ENCODE results near the gene ZNF687. TPM values are rescaled to one million over a fixed set of nuclear protein-coding genes. Genes with fewer than 3 reads are reported as not detected.
A peak's percentile ranks its signal among the peaks of the same experiment; 100 is the strongest.

Gene ZNF687
- total and polyA plus RNA-seq, 2 of the 4 experiments (the other 2 are of a cell fraction) = 5.7 to 10.8 TPM

GRCh38 chr1:151251656-151252470, 30.2 kb upstream of the ZNF687 start:
- H3K9ac ChIP-seq (ENCODE audit: low read depth, low read length) = no peak overlapping the region
- no peak overlapping the region for H4K5ac ChIP-seq (ENCODE audit: low read depth, low read length)
- H3K18ac ChIP-seq (ENCODE audit: low read depth, low read length) = no peak overlapping the region
- peaks cover 7% of the 10 kb centered on the region for H3K4me1 ChIP-seq (ENCODE audit: control insufficient read depth, insufficient read depth, low read length)
- no peak overlapping the region for H3K4me2 ChIP-seq (ENCODE audit: low read depth, low read length)
- no peaks in the 10 kb centered on the region for H3K9me1 ChIP-seq (ENCODE audit: insufficient read depth, low read length)
- H3K23ac ChIP-seq (ENCODE audit: low read depth, low read length) = no peak overlapping the region
- H2BK15ac ChIP-seq (ENCODE audit: low read depth, low read length) = no peak overlapping the region
- H3K4ac ChIP-seq (ENCODE audit: low read depth, low read length) = no peak overlapping the region
- no peak overlapping the region for H2AK9ac ChIP-seq (replicated peaks; ENCODE audit: low read depth, low read length, poor library complexity)
- H3K27me3 ChIP-seq (ENCODE audit: control insufficient read depth, insufficient read depth, low read length) = no peaks in the 10 kb centered on the region
- no peak overlapping the region for H2BK120ac ChIP-seq (ENCODE audit: low read depth, low read length)
- ATAC-seq (ENCODE audit: low read depth) (peak; percentile 55), DNase-seq (peak; percentile 85)
- H3K36me3 ChIP-seq (ENCODE audit: control insufficient read depth, insufficient read depth, low read length) = peaks cover 19% of the 10 kb centered on the region
- ChIA-PET POLR2A (ENCODE audit: unreplicated experiment) (no interaction called here), CTCF (interaction anchor here (0.6 to 1.5 kb wide), 8 partner anchors 9 to 62 kb away, joined by 3 to 7 read pairs (median 4); partner anchors contain the start of gene VPS72)
- H4K91ac ChIP-seq (ENCODE audit: insufficient read depth, low read depth, low read length) = no peak overlapping the region
- no peak overlapping the region for H2BK5ac ChIP-seq (ENCODE audit: low read depth, low read length, poor library complexity, severe bottlenecking)
- H2BK20ac ChIP-seq (ENCODE audit: low read depth, low read length) = no peak overlapping the region
- intact Hi-C loops (cut with micrococcal nuclease) (loop anchor here (1.0 to 10.0 kb wide), 2 partner anchors 56 to 147 kb away; no protein-coding TSS in a partner anchor), dilution Hi-C loops (cut with HindIII; ENCODE audit: low sequenced_read_pairs, unreplicated experiment) (no loop called here), in situ Hi-C loops (cut with MboI; ENCODE audit: low sequenced_read_pairs) (loop anchor here (5.0 kb wide), 1 partner anchor 55 kb away; the partner anchor contains the start of gene PIP5K1A)
- H4K20me1 ChIP-seq (ENCODE audit: insufficient read depth, low read length) = 0 out of 2 replicates have a peak, but pooled peaks cover 4% of the 10 kb centered on the region
- H3K9me3 ChIP-seq (ENCODE audit: control insufficient read depth, insufficient read depth, low read length) = no peaks in the 10 kb centered on the region
- H3K4me3 ChIP-seq (ENCODE audit: insufficient read depth, low read depth, low read length) = no peak overlapping the region
- 91% methylated on average over 4 of the region's 16 CpGs; no CpG with 5 or more reads in 1 of the 2 experiments for WGBS, 2 experiments (ENCODE audit: extremely low coverage in 2 of 2, insufficient read length in 1 of 2)
- H3K14ac ChIP-seq (replicated peaks; ENCODE audit: low read depth, low read length) = no peak overlapping the region
- H3K79me1 ChIP-seq (ENCODE audit: low read depth in 1 of 2, low read length in 2 of 2) = peaks cover 6 to 16% of the 10 kb centered on the region in 2 experiments; a peak in 2 of 4 replicates
- no peak overlapping the region for H3K27ac ChIP-seq (ENCODE audit: insufficient read depth, low read length)
- TF ChIP-seq RCOR1 (IDR thresholded peaks at IDR 0.05; ENCODE audit: insufficient replicate concordance, low read length) (no peak), FOS (IDR thresholded peaks at IDR 0.05; ENCODE audit: low read depth, low read length) (no peak), MXI1 (IDR thresholded peaks at IDR 0.05; ENCODE audit: borderline replicate concordance, low read depth, low read length) (no peak), MAFK (IDR thresholded peaks at IDR 0.05; ENCODE audit: low read depth, low read length) (no peak), CTCF (conservative IDR thresholded peaks at IDR 0.05; ENCODE audit: low read depth, low read length) (peak; percentile 89), CHD1 (IDR thresholded peaks at IDR 0.05; ENCODE audit: low read depth, low read length) (no peak), CEBPB (IDR thresholded peaks at IDR 0.05; ENCODE audit: low read depth, low read length) (no peak), POLR2A (IDR thresholded peaks at IDR 0.05; ENCODE audit: low read depth, low read length) (no peak), RAD21 (IDR thresholded peaks at IDR 0.05; ENCODE audit: low read length) (peak; percentile 75), BHLHE40 (IDR thresholded peaks at IDR 0.05; ENCODE audit: low read depth, low read length) (no peak), RFX5 (IDR thresholded peaks at IDR 0.05; ENCODE audit: low read depth, low read length) (no peak), NFE2L2 (IDR thresholded peaks at IDR 0.05; ENCODE audit: low read depth, low read length) (no peak), SMC3 (IDR thresholded peaks at IDR 0.05; ENCODE audit: low read depth, low read length) (peak; percentile 64)
- no peak overlapping the region for H2AFZ ChIP-seq (replicated peaks; ENCODE audit: low read length, poor library complexity)
- no peak overlapping the region for H2AK5ac ChIP-seq (ENCODE audit: low read depth, low read length)
- BruUV-seq (replicated peaks) = no TSS peak
- H4K8ac ChIP-seq (ENCODE audit: low read depth in 2 of 2, low read length in 2 of 2) = no peak overlapping the region
- H3K56ac ChIP-seq (ENCODE audit: extremely low read depth, insufficient read depth, low read length) = no peak overlapping the region

Data from IMR-90 (cell line).